Left cardiac atrium (tissue), 4 donors: ENCODE data around the gene PXK. TPM values are rescaled to one million over a fixed set of nuclear protein-coding genes. Genes with fewer than 3 reads are reported as not detected.
A peak's percentile ranks its signal among the peaks of the same experiment; 100 is the strongest.

ENCODE experiments used
- ATAC-seq, 2 donors: fragments of 200-7000 bp; cut with Tn5 transposase; one replicate each; pipeline ENCODE4 v1.9.1; 2020; ENCODE audit warnings: mild to moderate bottlenecking in 2 of 2, moderate library complexity in 2 of 2
- DNase-seq: peaks from one replicate; pipeline ENCODE4 v3.0.0-alpha.2; 2020
- intact Hi-C, 2 donors: fragments of 100-400 bp; cut with DNase I; formaldehyde crosslinking; loops; one replicate each; pipeline versions ENCODE4 v1.14.1 to v1.15.1; 2022 to 2023
- total RNA-seq, 2 donors: library from RNA; stranded (reverse); fragmentation: NEBNext Ultra II Directional; extraction: Animal tissue kit (Norgen Biotek cat#: 25700); gene quantifications; one replicate each; pipeline ENCODE4 v1.2.1, GENCODE V29; 2021
- donor health status: DM: no; HTN: yes; CAD: no.
- donor health status: DM: no; HTN: yes; CAD: no; lungs with severe emphysema.
- donor health status: DM: yes; HTN: yes; CAD: no.
- donor health status: Dilated cardiomyopathy.

PXK gene
- total RNA-seq, 2 donors from 2014 or later: 13.3 to 15.1 TPM

DNA sequence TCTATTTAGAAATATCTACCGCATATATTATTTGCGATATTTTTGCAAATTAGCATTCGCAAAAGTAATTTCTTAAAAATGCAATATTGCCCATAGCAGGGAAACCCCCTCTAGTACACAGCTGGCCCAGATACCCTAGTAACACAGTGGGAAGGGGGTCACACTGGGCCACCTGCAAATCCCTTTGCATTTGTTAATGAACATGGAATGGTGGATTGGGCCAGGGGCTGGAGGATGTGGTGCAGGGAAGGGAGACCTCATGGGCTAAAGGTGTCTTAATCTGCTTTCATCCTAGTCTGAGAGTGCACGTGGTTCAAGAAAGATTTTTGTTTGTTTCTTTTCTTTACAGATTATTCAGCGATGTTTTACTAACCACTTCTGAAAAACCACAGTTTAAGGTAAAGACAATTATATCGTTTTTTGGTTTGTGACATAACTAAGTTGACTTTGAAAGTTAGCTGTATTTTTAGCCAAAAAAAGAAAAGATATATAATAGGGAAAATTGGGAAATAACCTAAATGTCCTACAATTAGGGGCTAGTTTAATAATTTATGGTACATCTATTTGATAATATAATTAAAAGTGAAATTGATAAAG lies 70.9 kb downstream of the PXK start:
- ATAC-seq (no peak), DNase-seq (no peak)
- intact Hi-C loops: no loop called here

DNA sequence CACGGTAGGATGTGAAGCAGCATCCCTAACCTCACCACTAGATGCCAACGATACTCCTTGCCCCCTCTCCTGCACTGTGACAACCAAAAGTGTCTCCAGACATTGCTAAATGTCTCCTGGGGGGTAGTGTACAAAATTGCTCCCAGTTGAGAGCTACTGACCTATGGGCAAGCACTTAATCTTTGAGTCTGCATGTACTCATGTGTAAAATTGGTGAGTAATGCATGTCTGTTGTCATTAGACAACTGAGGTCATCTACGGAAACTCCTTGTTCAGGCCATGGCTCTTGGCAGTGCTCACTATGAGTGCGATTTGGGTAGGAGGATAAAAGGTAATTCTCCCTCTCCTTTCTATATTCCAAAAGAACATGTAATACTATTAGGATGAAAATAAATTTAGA lies 71.7 kb downstream of the PXK start:
- ATAC-seq (peak in 1 of 2 donors; percentile 64), DNase-seq (no peak)
- intact Hi-C loops: no loop called here

DNA sequence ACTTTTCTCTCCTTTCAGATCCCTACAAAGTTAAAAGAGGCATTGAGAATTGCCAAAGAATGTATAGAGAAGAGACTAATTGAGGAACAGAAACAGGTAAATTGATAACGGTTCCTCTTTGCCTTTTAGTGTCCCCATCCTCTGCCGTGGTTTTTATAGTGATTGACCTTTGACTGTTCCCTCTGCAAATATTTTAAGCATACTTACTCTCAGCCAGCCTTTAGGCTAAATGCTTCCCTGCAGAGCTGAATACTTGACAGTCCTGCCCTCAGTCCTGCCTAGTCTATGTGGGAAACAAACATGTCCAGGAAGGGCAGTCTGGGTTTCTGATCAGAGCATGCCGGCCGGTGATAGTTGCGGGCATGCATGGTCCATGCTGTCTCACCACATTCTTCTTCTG lies 76.2 kb downstream of the PXK start:
- intact Hi-C loops: no loop called here
- ATAC-seq (no peak), DNase-seq (no peak)

DNA sequence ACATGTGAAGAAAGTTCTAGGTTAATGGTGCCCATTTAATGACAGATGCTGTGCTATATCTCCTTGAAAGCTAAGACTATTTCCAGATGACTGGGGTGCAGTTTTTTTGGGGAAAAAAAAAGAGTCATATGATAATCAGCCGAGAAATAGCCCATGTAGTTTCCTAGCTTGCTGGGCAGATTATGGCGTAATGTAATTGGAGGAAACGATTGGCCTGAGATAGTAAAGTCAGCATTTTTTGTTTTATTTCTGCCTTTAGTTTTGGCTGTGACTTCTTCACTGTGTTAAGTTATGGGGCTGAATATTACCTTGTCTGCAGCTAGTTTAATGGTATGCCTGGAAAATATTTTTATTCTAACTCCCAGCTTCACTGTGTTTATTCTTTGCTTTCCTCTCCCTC lies 77.0 kb downstream of the PXK start:
- intact Hi-C loops: loop anchor here (5.0 kb wide), 3 partner anchors 77 to 222 kb away; partner anchors contain the start of gene PXK (in 2 of the 2)
- DNase-seq (no peak), ATAC-seq (no peak)

DNA sequence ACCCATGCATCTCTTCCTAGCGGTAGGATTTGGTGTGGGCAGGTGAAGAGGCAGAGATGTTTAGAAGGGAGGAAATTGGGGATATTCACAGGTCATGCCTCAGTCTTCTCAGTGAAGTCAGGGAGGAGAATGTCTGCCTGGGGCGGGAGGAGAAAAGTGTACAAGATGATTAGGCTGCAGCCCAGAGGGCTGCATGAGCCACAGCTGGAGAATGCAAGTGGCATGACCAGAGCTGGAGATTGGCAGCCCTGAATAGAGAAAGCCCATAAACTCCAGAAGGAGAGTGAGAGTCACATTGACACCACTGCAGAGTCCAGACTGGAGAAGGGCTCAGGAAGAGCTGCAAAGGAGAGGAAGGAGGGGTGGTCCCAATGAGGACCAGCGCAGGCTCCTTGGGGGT lies 78.3 kb downstream of the PXK start:
- DNase-seq: no peak
- no peak for ATAC-seq
- intact Hi-C loops: loop anchor here (5.0 kb wide), 3 partner anchors 79 to 224 kb away; partner anchors contain the start of gene PXK (in 2 of the 2)

DNA sequence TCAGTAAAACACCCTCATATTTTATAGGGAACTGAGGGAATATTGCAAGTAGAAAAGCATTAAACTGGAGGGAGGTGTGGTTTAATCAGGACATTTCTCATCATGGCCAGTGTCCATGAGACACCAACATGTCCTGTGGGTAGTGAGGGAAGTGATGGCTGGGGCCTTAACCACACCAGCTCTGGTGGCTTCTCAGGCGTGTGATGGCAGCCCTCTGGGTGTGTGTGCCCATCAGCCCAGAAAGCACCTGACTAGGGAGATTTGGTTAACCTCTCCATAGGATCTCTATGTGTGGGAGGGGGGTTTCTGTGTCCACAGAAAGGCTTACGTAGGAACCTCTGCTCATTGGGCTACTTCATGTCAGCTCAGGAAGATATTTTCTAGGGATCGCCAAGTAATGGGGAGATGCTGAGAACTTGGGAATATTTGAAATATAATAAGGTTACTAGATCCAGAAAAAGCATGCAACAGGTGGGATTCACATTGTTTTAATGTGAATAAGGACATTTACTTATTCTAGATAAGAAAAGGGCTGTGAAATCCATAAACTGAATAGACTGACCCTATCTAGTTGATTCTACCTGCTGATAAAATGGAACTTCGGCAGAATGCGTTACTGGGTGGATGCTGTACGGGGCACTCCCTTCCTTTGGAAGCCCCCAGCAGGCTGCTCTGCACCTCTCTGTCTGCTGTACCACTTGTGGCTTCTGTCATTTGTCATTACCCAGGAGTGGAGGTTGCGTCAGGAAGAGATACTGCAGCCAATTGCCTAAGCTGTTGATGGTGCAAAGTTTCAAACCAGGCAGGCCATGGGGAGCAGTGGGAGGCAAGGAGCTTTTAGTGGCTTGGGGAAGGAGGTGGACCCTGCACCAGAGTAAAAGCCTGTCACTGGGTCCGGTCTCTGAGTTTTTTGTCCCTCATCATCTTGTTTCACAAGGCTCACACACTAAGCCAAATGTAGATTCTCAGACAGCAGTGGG lies 79.4 kb downstream of the PXK start:
- no peak for DNase-seq
- peak in 1 of 2 donors; percentile 25 for ATAC-seq
- intact Hi-C loops: loop anchor here (5.0 kb wide), 3 partner anchors 80 to 225 kb away; partner anchors contain the start of gene PXK (in 2 of the 2)

DNA sequence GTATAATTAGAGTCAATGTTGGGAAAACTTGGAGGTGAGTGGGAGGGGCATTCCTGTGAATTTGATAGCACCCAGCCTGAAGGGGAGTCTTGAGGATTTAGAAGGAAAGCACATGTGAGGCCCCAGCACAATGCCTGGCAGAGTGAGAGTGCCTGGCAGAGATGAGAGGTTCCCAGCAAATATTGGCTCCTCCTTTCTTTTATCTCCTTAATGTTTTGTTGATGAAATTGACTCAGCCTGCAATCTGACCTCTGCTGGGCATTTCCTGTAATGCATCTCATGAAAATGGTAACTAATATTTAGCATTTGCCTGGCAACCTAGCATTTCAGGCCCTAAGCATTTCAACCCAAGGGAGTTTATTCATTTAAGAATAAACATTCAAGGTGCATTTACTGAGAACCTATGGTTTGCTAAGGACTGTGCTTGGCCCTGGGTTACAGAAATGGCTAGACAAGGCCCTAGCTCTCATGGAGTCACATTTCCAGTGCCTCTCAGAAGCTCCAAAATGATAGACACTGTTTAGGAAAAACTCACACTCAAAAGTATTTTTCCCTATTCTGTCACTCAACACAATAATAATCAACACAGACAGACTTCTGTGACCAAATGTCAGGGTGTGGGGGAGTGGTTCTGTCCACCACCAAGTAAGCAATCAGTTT lies 82.0 kb downstream of the PXK start:
- DNase-seq (peak; percentile 66), ATAC-seq (peak; percentile 73 to 82)
- intact Hi-C loops: loop anchor here (5.0 kb wide), 3 partner anchors 82 to 227 kb away; partner anchors contain the start of gene PXK (in 2 of the 2)

DNA sequence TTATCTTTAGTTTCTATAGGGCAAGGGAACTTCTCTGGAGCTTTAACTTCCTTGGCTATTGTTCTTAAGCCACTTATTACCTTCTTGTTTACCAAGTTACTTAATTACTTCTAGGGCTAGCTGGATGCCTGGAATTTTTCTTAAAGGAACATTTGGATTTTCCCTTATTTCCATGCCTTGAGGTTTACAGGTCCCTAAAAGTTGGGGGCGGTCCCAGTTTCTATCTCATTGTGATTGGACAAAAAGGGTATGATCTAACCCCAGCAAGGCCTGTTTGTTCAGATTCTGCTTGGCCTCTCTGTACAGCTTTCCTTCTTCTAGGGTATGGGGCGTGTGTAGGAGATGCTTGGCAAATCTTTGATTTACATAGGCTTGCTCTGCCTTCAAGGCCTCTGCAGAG lies 83.5 kb downstream of the PXK start:
- intact Hi-C loops: no loop called here
- DNase-seq: no peak
- ATAC-seq: no peak

DNA sequence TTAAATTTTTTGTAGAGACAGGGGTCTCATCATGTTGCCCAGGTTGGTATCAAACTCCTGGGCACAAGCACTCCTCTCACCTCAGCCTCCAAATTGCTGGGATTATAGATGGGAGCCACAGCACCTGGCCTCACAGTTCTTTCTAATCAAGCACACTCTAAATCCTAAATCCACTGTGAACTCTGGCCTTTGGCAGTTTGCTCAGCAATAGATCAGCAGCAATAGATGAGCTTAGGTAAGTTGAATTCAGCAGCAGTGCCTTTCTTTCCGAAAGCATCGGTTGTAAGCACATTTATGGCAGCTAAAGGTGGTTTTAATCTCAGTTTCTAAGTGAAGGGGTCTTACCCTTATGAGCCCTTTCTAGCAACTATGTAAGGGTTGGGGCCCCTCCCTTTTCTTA lies 84.4 kb downstream of the PXK start:
- intact Hi-C loops: no loop called here
- no peak for DNase-seq
- ATAC-seq: no peak

DNA sequence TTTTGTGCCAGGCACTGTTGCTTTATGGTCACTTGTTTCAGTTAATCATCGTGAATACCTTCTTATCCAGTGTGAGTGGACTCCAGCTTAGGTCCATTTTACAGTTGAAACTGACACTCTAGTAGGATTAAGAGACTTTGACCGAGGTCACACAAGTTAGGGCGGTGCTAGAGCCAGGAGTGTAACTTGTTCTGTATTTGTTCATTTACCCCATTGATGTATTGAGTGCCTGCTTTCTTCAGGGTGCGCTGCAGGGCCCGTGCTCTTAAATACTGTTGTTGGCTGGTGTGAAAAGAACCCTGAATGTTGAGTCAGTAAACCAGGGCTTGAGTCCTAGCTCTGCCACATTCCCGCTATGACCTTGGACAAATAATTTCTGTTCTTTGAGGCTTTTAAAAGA lies 85.5 kb downstream of the PXK start:
- ATAC-seq (no peak), DNase-seq (no peak)
- intact Hi-C loops: no loop called here

DNA sequence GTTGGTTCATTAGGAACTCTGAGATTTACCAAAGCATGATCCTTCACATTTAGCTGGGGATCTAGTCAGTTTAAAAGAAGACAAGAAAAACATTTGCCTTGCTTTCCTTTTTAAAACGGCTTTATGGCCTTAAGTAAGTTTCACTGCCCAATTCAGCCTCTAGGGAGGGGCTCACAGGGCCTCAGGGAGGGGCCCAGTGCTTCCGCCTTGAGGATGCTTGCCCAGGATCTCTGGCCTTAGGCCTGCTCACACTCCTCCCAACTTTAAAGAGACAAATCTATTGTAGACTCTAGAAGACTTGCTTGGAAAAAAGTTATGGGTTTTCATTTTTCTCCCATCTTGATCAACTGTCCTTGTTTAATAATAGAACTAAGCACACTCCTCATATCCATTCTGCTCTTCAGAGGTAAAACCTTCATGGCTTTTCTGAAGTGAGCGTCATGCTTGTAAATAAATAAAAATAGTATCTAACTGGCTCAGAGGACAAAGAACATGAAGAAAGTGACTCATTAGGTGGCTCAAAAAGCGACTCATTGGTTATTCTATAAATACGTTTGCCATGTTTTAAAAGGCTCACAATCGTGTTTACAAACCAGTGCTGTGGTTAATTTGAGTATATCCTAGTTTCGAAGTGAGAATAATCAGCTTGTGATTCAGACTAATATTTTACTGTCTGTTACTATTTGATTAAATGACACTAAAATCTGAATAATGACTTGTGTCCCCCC lies 87.3 kb downstream of the PXK start:
- ATAC-seq: peak; percentile 78 to 87
- peak; percentile 68 for DNase-seq
- intact Hi-C loops: loop anchor here in 1 of 2 donors (5.0 kb wide), 1 partner anchor 112 kb away; no protein-coding TSS in a partner anchor

DNA sequence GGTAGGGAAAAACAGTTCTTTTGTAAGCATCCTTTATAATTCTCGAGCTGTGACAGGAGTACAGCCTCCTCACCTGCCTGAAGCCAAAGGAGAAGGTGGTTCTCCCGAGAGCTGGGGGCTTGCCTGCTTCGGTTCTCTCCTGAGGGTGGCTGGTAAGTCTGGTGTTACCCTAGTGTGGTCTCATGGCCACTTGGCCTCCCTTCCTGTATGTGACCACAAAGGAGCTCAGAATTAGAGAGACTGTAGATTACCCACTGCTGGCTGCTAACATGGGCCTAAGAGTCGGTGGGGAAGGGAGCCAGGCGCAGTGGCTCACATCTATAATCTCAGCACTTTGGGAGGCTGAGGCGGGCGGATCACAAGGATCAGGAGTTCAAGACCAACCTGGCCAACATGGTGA lies 88.3 kb downstream of the PXK start:
- DNase-seq: no peak
- ATAC-seq: no peak
- intact Hi-C loops: loop anchor here in 1 of 2 donors (5.0 kb wide), 1 partner anchor 111 kb away; no protein-coding TSS in a partner anchor

DNA sequence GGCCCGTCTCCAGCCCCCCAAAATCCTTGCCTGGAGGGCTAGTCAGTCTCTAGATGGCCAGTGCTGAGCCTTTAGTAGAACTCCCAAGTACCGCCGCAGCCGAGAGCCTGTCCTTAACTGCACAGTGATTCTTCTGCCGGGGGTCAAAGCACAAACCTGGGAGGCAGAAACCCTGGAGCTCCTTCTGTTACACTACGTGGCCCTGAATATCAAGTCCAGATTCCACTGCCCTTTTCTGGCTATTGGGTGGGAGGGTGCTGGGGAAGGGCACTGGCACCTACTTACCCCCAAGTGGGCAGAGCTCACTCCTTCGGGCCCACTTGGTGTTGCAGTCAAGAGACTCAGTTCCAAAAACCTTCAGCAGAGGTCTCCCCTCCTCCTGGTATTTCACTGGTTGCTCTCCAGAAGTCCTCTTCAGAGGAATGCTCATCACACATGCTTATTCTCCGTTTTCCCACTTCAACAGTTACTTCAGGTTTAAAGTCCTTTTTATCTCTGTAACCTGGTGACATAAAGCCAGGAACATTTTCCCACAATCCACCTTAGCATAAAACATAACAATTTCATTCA lies 90.1 kb downstream of the PXK start:
- DNase-seq (no peak), ATAC-seq (peak; percentile 25 to 44)
- intact Hi-C loops: loop anchor here in 1 of 2 donors (5.0 kb wide), 1 partner anchor 109 kb away; no protein-coding TSS in a partner anchor

DNA sequence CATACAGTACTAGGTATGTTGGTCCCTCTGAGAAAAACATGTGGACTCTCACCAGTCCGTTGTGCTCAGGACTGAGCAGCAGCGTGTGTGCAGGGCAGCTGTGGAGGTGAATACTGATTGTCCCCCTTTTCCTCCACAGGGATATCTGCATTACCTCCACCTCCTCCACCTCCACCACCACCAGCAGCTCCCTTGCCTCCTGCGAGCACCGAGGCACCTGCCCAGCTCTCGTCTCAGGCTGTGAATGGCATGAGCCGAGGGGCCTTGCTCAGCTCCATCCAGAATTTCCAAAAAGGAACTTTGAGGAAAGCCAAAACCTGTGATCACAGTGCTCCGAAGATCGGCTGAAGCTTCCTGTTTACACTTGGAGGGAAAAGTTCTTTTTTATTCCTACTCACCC lies 91.9 kb downstream of the PXK start:
- intact Hi-C loops: loop anchor here in 1 of 2 donors (5.0 kb wide), 1 partner anchor 108 kb away; no protein-coding TSS in a partner anchor
- ATAC-seq (no peak), DNase-seq (no peak)

DNA sequence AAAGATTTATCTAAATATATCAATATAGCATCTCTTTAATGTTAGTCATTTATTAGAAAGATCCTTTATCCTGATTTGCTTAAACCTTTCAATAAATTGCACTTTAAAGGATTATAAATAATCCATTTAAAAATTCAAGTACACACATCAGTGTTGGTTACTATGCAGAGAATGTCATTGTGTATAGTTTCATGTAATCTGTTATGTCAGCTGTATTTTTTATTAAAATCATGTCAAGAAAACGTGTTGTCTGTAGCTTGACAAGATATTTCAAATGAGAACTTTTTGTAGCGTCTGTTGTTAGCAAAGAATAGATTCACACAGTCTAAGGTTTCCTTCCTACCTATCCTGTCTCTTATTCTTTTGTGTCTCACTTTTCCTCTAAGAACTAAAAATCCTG lies 93.1 kb downstream of the PXK start:
- DNase-seq (no peak), ATAC-seq (no peak)
- intact Hi-C loops: no loop called here

DNA sequence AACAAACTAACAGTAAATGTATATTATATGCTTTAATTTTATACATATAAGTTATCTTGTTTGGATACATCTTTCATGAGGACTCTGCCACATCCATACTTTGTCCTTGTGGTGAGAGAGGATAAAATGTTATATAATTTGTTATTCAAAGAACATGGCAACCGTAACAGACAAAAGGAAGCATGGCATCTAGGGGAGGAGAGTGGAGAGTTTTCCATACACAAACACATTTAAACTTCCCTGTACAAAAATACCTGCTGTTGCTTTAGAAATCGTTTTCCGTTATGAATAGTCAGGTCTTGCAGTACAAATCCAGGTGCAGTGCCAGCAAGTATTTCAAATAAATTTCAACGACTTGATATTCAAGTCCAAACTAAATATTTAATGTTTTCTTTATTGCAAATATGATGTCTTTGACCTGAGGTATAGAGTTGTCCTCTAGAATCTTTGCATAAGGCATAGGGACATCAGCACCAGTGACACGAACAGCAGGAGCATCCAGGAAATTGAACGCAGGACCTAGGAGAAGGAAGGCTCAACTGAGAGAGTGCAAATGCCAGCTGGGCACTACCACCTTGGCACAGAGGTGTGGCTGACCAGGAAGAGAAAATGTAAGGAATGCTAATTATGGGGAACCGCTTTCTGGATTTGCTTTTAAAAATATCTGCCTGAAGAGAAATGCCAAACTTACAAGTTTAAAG lies 95.1 kb downstream of the PXK start:
- ATAC-seq (no peak), DNase-seq (no peak)
- intact Hi-C loops: no loop called here

DNA sequence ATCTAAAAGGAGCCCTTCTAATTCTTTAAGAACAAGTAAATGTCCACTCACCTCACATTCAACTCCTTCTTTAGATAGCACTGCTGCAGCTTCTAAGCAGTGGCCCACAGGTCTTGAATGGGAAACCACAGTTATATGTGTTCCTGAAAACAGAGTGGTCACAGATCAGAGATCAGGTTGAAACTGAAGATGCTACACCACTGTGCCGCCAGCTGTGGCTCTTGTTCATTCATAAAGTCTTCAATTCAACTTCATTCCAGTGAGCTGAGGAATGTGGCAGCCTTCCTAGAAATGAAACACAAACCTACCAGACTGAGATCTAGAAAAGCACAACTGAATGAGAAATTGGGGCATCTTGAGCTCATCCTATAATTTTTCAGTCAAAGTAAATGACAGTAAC lies 97.0 kb downstream of the PXK start:
- no peak for ATAC-seq
- DNase-seq: no peak
- intact Hi-C loops: loop anchor here in 1 of 2 donors (5.0 kb wide), 1 partner anchor 63 kb away; the partner anchor contains the start of gene KCTD6

DNA sequence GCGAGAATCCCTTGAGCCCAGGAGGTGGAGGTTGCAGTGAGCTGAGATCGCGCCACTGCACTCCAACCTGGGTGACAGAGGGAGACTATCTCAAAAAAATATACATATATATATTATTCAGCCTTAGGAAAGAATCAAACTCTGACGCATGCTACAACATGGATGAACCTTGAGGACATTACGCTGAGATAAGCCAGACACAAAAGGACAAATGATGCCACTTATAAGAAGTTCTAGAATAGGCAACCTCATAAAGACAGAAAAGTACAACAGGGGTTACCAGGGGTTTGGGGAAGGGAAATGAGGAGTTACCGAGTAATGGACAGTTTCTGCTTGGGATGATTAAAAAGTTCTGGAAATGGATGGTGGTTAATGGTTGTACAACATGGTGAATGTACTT lies 100.2 kb downstream of the PXK start:
- DNase-seq (no peak), ATAC-seq (no peak)
- intact Hi-C loops: loop anchor here in 1 of 2 donors (5.0 kb wide), 1 partner anchor 59 kb away; the partner anchor contains the start of gene KCTD6
